ENCODE results near the gene ITGA11.

DNA sequence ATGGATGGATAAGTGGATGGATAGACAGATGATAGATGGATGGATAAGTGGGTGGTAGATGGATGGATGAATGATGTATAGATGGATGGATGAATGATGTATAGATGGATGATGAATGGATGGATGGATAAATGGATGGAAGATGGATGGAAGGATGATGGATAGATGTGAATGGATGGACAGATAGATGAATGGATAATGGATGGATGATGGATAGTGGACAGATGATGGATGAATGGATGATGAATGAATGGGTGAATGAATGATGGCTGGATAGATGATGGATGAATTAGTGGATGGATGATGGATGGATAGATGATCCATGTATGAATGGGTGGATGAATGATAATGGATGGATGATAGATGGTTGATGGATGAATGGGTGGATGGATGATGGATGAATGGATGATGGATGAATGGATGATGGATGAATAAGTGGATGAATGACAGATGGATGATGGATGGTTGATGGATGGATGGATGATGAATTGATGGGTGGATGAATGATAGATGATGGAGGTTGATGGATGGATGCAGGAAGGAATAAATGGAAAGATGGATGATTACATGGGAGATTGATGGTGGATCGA, 69.3 kb downstream of the ITGA11 start:
- TF ChIP-seq, protein P1, sequence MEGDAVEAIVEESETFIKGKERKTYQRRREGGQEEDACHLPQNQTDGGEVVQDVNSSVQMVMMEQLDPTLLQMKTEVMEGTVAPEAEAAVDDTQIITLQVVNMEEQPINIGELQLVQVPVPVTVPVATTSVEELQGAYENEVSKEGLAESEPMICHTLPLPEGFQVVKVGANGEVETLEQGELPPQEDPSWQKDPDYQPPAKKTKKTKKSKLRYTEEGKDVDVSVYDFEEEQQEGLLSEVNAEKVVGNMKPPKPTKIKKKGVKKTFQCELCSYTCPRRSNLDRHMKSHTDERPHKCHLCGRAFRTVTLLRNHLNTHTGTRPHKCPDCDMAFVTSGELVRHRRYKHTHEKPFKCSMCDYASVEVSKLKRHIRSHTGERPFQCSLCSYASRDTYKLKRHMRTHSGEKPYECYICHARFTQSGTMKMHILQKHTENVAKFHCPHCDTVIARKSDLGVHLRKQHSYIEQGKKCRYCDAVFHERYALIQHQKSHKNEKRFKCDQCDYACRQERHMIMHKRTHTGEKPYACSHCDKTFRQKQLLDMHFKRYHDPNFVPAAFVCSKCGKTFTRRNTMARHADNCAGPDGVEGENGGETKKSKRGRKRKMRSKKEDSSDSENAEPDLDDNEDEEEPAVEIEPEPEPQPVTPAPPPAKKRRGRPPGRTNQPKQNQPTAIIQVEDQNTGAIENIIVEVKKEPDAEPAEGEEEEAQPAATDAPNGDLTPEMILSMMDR (IDR thresholded peaks at IDR 0.05), result no peak
- TF ChIP-seq POLR2A (IDR thresholded peaks at IDR 0.05; ENCODE audit: low read depth) (no peak), EP300 (IDR thresholded peaks at IDR 0.05) (no peak), POLR2AphosphoS5 (IDR thresholded peaks at IDR 0.05) (no peak)
